Measurements from ENCODE around the gene LRP10. TPM values are rescaled to one million over a fixed set of nuclear protein-coding genes. Genes with fewer than 3 reads are reported as not detected.

LRP10 gene
- total RNA-seq, 2 donors from 2014 or later: 66.5 to 78.4 TPM

DNA sequence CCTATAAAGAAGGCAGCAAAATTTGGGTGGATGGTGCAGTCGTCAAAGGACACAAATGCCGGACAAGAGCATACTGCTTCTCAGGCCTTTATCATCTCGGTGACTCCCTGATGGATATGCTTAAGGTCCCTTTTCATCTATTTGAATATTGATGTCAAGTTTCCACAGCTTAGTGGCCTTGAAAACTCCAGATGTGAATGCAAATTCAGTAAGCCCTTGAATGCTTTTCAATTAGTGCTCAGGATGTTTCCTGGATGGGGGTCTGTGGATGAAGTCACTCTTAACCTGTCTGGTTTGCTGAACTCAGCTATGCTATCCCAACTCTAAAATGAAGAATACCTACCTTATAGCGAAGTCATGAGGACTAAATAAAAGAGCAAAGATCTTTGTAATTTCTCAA, 22.2 kb downstream of the LRP10 start:
- H3K27ac Mint-ChIP-seq: no peak overlapping the region

DNA sequence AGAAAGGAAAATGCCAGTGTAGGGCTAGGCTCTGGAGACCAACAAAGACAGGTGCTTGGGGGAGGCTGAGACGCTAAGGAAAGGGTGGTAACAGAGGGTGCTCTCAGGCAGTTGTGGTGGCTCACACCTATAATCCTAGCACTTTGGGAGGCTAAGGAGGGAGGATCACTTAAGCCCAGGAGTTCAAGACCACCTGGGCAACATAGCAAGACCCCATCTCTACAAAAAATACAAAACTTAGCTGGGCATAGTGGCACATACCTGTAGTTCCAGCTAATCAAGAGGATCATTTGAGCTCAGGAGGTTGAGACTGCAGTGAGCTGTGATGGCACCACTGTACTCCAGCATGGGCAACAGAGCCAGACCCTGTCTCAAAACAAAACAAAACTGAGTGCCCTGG, 23.9 kb downstream of the LRP10 start:
- Mint-ChIP-seq H3K27ac (no peak overlapping the region), H3K36me3 (ENCODE audit: insufficient read depth in 2 of 2) (no peaks in the 10 kb centered on the region), H3K27me3 (ENCODE audit: low read depth) (no peaks in the 10 kb centered on the region), H3K9me3 (no peaks in the 10 kb centered on the region), H3K4me3 (no peak overlapping the region), H3K4me1 (ENCODE audit: low read depth) (peaks cover 20% of the 10 kb centered on the region)
- ATAC-seq (replicated peaks in 1 of 2): no peak
- no peak for DNase-seq

More for the DNA sequence above, 22.2 kb downstream of the LRP10 start:
- Mint-ChIP-seq H3K27me3 (ENCODE audit: low read depth) (no peaks in the 10 kb centered on the region), H3K4me1 (ENCODE audit: low read depth) (peaks cover 21% of the 10 kb centered on the region), H3K9me3 (no peaks in the 10 kb centered on the region), H3K36me3 (ENCODE audit: insufficient read depth in 2 of 2) (no peaks in the 10 kb centered on the region), H3K4me3 (no peak overlapping the region)
- DNase-seq (no peak), ATAC-seq (replicated peaks in 1 of 2) (no peak)

DNA sequence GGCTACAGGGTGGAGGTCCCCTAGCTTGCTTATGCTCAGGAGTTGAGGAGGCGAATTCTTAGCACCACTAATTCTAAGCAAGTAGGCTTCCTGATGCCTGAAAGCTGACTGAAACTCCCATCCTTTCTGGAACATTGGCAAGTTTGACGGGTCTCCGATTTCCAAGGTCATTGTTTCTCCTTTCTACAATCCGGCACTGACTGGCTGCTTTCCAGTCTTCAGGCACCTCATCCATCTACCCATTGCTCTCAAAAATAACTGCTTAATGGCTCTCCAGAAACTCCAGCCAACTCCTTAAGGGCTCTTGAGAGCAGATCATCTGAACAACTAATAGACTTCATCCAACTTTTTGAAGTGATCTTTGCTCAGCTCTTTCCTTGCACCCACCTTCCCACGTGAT, 24.8 kb downstream of the LRP10 start:
- H3K9me3 Mint-ChIP-seq: no peaks in the 10 kb centered on the region
- H3K36me3 Mint-ChIP-seq (ENCODE audit: insufficient read depth in 2 of 2): peaks cover 0 to 3% of the 10 kb centered on the region in 2 donors
- H3K27me3 Mint-ChIP-seq (ENCODE audit: low read depth): no peaks in the 10 kb centered on the region
- no peak for ATAC-seq (replicated peaks in 1 of 2)
- H3K4me3 Mint-ChIP-seq: no peak overlapping the region
- H3K27ac Mint-ChIP-seq: no peak overlapping the region
- no peak for DNase-seq
- peaks cover 20% of the 10 kb centered on the region for H3K4me1 Mint-ChIP-seq (ENCODE audit: low read depth)

DNA sequence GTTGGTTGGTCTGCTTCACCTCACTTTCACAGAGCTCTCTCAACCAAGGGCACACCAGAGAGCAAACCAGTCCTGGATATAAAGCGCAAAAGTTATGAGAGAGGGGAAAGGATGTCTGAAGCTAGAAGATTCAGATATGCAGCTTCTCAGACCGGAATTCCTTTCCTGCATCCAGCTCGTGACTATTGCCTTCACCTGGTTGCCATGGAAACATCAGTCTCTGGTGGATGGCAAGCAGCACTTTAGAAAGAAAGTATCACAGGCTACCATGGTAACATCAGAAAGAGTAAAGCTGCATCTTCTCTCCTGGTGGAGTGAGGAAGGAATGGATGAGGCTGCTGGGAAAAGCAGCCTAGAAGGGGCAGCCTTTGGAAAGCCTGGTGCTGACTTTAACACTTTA, 25.2 kb downstream of the LRP10 start:
- no peak overlapping the region for H3K4me3 Mint-ChIP-seq
- no peaks in the 10 kb centered on the region for H3K27me3 Mint-ChIP-seq (ENCODE audit: low read depth)
- DNase-seq (no peak), ATAC-seq (replicated peaks in 1 of 2) (no peak)
- H3K4me1 Mint-ChIP-seq (ENCODE audit: low read depth): peaks cover 20% of the 10 kb centered on the region
- H3K36me3 Mint-ChIP-seq (ENCODE audit: insufficient read depth in 2 of 2): peaks cover 0 to 5% of the 10 kb centered on the region in 2 donors
- no peaks in the 10 kb centered on the region for H3K9me3 Mint-ChIP-seq
- no peak overlapping the region for H3K27ac Mint-ChIP-seq

DNA sequence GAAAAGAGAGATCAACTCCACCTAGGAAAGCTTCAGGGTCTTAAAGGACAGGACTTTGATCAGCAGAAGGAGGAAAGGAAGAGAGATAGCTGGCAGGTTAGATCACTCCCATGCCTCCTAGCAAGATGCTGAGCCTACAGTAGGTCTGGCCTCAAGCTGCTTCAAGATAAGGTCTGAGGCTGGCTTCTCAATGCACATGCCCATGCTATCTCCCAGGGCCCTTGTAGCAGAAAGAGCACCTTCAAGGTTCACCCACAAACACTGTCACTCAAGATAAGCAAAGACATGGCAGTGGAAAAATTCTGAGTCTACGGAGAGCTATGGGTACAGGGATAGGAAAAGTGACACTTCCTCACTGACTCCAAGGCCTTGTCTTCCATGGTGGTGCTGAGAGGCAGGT, 25.8 kb downstream of the LRP10 start:
- Mint-ChIP-seq H3K36me3 (ENCODE audit: insufficient read depth in 2 of 2) (peaks cover 0 to 10% of the 10 kb centered on the region in 2 donors), H3K4me3 (no peak overlapping the region), H3K27ac (no peak overlapping the region), H3K27me3 (ENCODE audit: low read depth) (no peaks in the 10 kb centered on the region), H3K9me3 (no peaks in the 10 kb centered on the region), H3K4me1 (ENCODE audit: low read depth) (peaks cover 20% of the 10 kb centered on the region)
- ATAC-seq (replicated peaks in 1 of 2) (no peak), DNase-seq (no peak)

DNA sequence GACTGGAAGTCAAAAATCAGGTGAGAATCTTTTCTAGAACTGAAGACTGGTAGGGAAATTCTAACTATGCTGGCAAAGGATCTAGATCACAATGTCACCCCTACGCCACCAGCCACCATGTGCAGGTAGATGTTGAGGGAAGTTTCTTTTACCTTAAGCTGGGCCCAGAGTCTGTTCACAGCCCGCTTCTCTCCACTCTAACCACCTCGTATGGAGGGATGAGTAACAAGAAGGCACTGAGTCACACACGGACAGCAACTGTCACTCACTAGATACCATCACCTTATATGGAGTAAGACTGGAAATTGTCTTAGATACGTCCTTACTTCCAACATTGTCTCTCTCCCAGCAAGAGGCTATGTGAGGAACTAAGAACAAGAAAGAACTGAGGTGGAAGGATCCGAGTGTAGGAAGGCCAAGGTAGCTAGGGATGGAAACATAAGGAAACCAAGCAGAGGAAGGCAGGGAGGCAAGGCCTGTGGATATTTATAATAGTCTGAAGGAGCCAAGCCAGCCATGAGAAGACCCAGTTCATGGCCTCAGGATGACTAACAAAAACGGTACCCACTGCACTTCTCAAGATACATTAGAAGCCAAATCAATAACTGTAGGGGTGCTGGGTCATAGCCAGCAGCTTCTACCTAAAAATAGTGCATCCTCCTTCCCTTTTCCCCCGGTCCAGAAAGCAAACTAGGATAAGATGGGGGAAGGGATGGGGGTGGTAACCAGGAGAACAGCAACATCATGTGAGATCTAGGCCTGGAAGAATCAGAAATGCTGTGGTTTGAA, 27.0 kb downstream of the LRP10 start:
- DNase-seq: peak in 1 of 2 donors; percentile 41
- H3K4me3 Mint-ChIP-seq: no peak overlapping the region
- peaks cover 20% of the 10 kb centered on the region for H3K4me1 Mint-ChIP-seq (ENCODE audit: low read depth)
- peak; percentile 97 for ATAC-seq (replicated peaks in 1 of 2)
- H3K36me3 Mint-ChIP-seq (ENCODE audit: insufficient read depth in 2 of 2): peaks cover 0 to 12% of the 10 kb centered on the region in 2 donors
- peak overlapping the region; percentile 3 for H3K27ac Mint-ChIP-seq
- H3K27me3 Mint-ChIP-seq (ENCODE audit: low read depth): no peaks in the 10 kb centered on the region
- no peaks in the 10 kb centered on the region for H3K9me3 Mint-ChIP-seq

DNA sequence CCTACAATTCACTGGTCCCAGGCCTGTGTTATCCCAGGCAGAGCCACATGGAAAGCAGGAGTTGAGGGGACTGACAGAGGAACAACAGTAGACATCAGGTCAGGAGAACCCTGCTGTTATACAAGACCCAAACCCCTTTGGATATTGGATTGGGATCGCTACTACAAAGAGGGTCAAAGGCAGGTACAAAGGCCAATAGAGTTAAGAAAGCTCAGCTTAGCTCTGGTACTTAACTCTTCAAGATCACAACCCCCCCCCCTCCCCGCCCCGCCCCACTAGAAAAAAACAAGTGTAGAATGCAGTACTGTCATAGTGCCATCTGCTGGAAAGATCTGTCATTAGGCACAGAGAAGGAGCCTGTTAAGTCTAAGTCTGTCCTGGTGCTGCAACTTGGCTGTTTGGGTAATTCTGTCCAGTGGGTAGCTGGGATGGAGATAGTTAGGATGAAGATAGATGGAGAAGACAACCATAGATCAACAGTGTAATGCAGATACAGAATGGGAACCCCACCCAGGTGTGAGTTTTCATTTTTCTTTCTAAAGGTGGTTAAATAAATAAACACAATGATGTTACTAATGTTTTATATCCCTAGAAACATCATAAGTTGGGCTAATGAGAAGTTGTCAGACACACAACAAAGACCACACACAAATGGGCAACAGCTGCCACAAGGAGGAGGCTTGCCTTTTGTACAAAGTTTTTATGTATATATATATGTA, 28.7 kb downstream of the LRP10 start:
- Mint-ChIP-seq H3K36me3 (ENCODE audit: insufficient read depth in 2 of 2) (peaks cover 3 to 18% of the 10 kb centered on the region in 2 donors), H3K27me3 (ENCODE audit: low read depth) (no peaks in the 10 kb centered on the region), H3K4me3 (no peak overlapping the region), H3K9me3 (no peaks in the 10 kb centered on the region), H3K4me1 (ENCODE audit: low read depth) (peaks cover 20% of the 10 kb centered on the region), H3K27ac (no peak overlapping the region)
- DNase-seq (peak; percentile 49 to 55), ATAC-seq (replicated peaks in 1 of 2) (peak; percentile 55 to 67)

DNA sequence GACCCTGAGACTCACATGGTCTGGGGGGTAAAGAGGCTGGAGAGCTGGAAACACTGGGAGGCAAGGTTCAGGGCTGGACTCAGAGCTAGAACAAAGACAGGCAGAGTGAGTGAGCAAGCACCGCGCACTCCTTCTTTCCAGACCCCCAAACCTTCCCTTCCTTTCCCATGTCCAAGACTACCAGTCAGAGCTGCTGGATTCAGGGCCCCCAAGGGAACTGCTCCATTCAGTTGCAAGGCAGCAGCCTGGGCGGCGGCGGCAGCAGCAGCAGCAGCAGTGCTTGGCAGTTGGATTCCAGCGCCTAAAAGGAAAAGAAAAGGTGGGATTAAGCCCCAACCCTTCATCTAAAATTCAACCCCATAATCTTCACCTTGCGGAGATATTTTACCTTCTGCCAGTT, 30.3 kb downstream of the LRP10 start:
- no peak for DNase-seq
- H3K27me3 Mint-ChIP-seq (ENCODE audit: low read depth): no peaks in the 10 kb centered on the region
- no peak overlapping the region for H3K27ac Mint-ChIP-seq
- ATAC-seq (replicated peaks in 1 of 2): no peak
- no peak overlapping the region for H3K4me3 Mint-ChIP-seq
- H3K4me1 Mint-ChIP-seq (ENCODE audit: low read depth): peaks cover 20% of the 10 kb centered on the region
- no peaks in the 10 kb centered on the region for H3K9me3 Mint-ChIP-seq
- H3K36me3 Mint-ChIP-seq (ENCODE audit: insufficient read depth in 2 of 2): peaks cover 7 to 30% of the 10 kb centered on the region in 2 donors

DNA sequence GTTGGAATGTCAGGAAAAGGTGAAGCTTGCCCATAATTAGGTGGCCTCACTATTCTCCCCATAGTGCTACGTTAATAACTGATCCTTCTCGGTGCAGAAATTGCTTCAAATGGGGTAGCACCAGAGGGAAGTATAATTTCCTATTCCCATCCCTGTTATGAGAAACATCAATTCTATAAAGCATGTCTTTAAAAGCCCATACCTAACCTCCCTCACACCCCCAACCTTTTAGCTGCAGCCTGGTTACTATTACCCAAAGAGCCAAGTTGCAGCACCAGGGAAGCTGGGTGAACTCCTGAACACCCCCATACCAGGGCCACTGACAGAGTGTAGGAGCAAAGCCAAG, 32.2 kb downstream of the LRP10 start:
- H3K27ac Mint-ChIP-seq: no peak overlapping the region
- ATAC-seq (replicated peaks in 1 of 2) (no peak), DNase-seq (no peak)
- H3K27me3 Mint-ChIP-seq (ENCODE audit: low read depth): no peaks in the 10 kb centered on the region
- H3K36me3 Mint-ChIP-seq (ENCODE audit: insufficient read depth in 2 of 2): peaks cover 7 to 37% of the 10 kb centered on the region in 2 donors
- H3K4me1 Mint-ChIP-seq (ENCODE audit: low read depth): peaks cover 10% of the 10 kb centered on the region
- no peaks in the 10 kb centered on the region for H3K9me3 Mint-ChIP-seq
- no peak overlapping the region for H3K4me3 Mint-ChIP-seq

DNA sequence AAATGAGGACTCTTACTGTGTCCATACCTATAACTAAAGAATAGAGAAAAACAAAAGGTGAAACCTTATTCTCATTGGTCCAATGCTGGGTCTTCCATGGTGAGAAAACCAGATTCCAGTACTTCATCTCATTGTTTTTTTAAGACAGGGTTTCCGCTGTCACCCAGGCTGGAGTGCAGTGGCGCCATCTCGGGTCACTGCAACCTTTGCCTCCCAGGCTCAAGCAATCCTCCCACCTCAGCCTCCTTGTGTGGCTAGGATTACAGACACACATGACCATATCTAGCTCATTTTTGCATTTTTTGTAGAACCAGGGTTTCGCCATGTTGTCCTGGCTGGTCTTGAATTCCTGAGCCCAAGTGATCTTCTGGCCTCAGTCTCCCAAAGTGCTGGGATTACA, 34.1 kb downstream of the LRP10 start:
- H3K27ac Mint-ChIP-seq: peak overlapping the region; percentile 25
- no peaks in the 10 kb centered on the region for H3K27me3 Mint-ChIP-seq (ENCODE audit: low read depth)
- no peaks in the 10 kb centered on the region for H3K9me3 Mint-ChIP-seq
- H3K4me1 Mint-ChIP-seq (ENCODE audit: low read depth): peaks cover 5% of the 10 kb centered on the region
- no peak overlapping the region for H3K4me3 Mint-ChIP-seq
- ATAC-seq (replicated peaks in 1 of 2) (no peak), DNase-seq (no peak)
- peaks cover 11 to 49% of the 10 kb centered on the region in 2 donors for H3K36me3 Mint-ChIP-seq (ENCODE audit: insufficient read depth in 2 of 2)

DNA sequence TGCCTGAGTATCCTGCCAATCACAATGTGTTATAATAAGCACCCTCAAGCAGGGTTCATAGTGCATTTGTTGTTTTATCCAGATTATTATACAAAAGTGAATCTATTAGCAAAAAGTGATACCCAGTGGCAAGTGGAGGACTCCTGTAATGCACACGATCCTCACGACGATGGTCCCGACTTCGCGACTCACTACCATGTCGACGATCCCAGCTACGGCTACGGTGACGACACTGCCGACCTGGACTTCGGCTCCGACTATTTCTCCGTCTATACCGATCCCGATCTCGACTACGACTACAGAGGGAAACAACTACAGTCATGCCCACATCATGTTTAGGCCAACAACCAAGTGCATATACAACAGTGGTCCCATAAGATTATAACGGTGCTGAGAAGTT, 34.5 kb downstream of the LRP10 start:
- Mint-ChIP-seq H3K27ac (no peak overlapping the region), H3K4me3 (no peak overlapping the region), H3K36me3 (ENCODE audit: insufficient read depth in 2 of 2) (peaks cover 11 to 49% of the 10 kb centered on the region in 2 donors), H3K9me3 (no peaks in the 10 kb centered on the region), H3K4me1 (ENCODE audit: low read depth) (peaks cover 5% of the 10 kb centered on the region), H3K27me3 (ENCODE audit: low read depth) (no peaks in the 10 kb centered on the region)
- ATAC-seq (replicated peaks in 1 of 2) (no peak), DNase-seq (no peak)

DNA sequence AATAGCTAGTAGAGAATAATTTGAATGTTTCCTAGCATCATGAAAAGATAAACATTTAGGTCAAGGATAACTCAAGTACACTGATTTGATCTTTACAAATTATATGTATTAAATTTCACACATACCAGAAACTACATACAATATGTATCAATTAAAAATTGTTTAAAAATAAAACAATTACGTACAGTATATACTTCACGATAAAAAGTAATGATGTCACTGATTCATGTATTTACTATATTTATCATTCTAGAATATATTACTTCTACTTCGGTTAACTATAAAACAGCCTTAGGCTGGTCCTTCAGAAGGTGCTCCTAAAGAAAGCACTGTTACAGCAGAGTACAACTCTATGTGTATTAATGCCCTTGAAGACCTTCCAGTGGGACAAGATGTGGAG, 35.9 kb downstream of the LRP10 start:
- Mint-ChIP-seq H3K36me3 (ENCODE audit: insufficient read depth in 2 of 2) (peaks cover 11 to 40% of the 10 kb centered on the region in 2 donors), H3K27ac (no peak overlapping the region), H3K9me3 (no peaks in the 10 kb centered on the region), H3K4me1 (ENCODE audit: low read depth) (peaks cover 18% of the 10 kb centered on the region), H3K27me3 (ENCODE audit: low read depth) (no peaks in the 10 kb centered on the region), H3K4me3 (no peak overlapping the region)
- DNase-seq: no peak
- ATAC-seq (replicated peaks in 1 of 2): no peak

DNA sequence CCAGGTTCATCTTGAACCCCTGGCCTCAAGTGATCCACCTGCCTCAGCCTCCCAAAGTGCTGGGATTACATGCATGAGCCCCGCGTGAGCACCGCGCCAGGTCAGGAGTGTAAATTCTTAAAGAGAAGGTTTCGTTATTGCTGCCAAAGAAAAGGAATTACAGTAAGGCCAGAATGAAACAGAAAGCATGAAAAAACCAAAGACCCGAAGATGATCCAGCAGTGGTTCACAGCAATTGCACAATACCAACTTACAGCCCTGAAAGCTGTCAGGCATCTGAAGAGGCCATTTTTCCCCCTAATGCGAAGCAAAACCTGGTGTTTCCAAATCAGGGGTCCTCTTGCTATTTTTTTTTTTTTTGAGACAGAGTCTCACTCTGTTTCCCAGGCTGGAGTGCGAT, 37.1 kb downstream of the LRP10 start:
- H3K4me1 Mint-ChIP-seq (ENCODE audit: low read depth): peaks cover 25% of the 10 kb centered on the region
- H3K4me3 Mint-ChIP-seq: no peak overlapping the region
- no peak overlapping the region for H3K27ac Mint-ChIP-seq
- no peak for DNase-seq
- H3K9me3 Mint-ChIP-seq: no peaks in the 10 kb centered on the region
- peaks cover 11 to 42% of the 10 kb centered on the region in 2 donors for H3K36me3 Mint-ChIP-seq (ENCODE audit: insufficient read depth in 2 of 2)
- no peaks in the 10 kb centered on the region for H3K27me3 Mint-ChIP-seq (ENCODE audit: low read depth)
- ATAC-seq (replicated peaks in 1 of 2): no peak
